HL-60 (cell line): ENCODE results near the gene CDCA4.

Experiments
- CTCF ChIP-seq: IDR thresholded peaks from one replicate; pipeline ENCODE4 v1.5.1; 2011; ENCODE audit warnings: low read length, control low read depth, inconsistent platforms; ENCODE audit not compliant: insufficient read depth
- GABPA ChIP-seq: IDR thresholded peaks from 2 replicates; pipeline ENCODE4 v1.6.1; 2012; ENCODE audit warnings: low read depth
- REST ChIP-seq: IDR thresholded peaks from 2 replicates; pipeline ENCODE4 v1.6.1; 2012; ENCODE audit warnings: low read depth; ENCODE audit not compliant: insufficient replicate concordance

GRCh38 chr14:105005929-105006830 is 14.7 kb downstream of the CDCA4 start:
- TF ChIP-seq REST (no peak), CTCF (no peak), GABPA (no peak)
